ENCODE measurements around the gene GRB10.
"Not testable (repeated sequence)": the region's sequence is repeated elsewhere in the genome, so short reads cannot be mapped to it uniquely, and the experiment has no call there.

Gene GRB10

DNA sequence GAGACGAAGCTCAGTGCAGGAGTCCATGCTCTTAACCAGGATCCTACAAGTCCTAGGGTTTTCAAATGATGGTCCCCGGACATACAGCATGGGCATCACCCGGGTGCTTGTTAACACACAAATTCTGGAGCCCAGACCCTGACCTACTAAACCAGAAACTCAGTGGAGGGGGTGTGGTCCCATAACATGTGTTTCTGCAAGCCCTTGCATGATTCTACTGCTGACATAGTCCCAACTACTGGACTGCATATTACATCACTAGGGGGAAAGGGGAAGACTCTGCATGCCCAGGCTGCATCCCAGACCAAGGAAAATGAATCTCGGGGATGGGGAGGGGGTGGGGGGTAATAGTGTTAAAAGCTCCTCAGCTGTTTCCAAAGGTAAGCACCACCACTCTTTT lies 40.3 kb downstream of the GRB10 start:
- no peak for DNase-seq

GRCh38 chr7:50739744-50740435 lies 42.8 kb downstream of the GRB10 start:
- DNase-seq, result peak in 1 of 3 experiments; percentile 21

DNA sequence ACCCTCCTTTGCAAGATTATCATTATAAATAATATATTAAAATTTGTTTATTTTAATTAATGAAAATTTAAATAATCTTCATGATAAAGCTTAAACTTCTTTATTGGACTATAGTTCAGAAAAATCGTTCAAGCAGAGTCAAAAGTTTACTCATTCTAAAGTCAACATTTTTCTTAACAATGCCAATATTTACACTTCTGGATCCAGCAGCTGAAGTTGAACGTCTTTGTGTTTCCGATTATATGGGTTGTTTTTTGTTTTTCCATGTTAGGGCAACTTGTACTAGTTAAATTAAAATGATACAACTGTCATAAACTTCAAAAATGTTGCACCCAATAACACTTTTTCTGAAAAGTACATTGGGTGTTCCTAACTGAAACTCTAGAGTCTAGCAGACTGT lies 43.8 kb downstream of the GRB10 start:
- DNase-seq, result no peak

DNA sequence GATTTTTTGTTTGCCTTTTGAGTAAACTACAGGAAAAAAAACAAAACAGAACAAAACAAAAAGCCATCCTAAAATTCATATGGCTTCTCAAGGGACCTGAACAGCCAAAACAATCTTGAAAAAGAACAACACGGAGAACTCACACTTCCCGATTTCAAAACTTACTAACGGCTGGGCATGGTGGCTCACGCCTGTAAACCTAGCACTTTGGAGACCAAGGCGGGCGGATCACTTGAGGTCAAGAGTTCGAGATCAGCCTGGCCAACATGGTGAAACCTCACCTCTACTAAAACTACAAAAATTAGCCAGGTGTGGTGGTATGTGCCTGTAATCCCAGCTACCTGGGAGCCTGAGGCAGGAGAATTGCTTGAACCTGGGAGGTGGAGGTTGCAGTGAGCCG lies 46.9 kb downstream of the GRB10 start:
- DNase-seq, result not testable (repeated sequence)

GRCh38 chr7:50735333-50735732 lies 47.4 kb downstream of the GRB10 start:
- no peak for DNase-seq

- no peak for DNase-seq
These were observed 48.5 kb downstream of the GRB10 start for GRCh38 chr7:50734246-50734645.

DNA sequence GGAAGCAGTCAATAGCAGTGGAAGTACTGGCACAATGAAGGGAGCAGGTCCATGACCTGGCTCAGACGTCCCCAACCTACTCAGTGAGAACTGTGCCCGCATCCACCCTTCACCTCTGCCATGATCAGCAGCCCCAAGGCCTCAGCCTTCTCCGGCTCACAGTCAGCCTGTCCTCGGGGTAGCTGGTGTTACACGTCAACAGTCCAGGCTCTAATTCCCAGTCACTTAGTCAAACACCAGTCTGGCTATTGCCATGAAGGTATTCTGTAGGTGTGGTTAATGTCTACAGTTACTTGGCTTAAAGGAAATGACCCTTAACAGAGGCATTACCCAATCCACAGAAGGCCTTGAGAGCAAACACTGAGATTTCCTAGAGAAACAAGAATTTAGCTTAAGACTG lies 49.1 kb downstream of the GRB10 start:
- no peak for DNase-seq

DNA sequence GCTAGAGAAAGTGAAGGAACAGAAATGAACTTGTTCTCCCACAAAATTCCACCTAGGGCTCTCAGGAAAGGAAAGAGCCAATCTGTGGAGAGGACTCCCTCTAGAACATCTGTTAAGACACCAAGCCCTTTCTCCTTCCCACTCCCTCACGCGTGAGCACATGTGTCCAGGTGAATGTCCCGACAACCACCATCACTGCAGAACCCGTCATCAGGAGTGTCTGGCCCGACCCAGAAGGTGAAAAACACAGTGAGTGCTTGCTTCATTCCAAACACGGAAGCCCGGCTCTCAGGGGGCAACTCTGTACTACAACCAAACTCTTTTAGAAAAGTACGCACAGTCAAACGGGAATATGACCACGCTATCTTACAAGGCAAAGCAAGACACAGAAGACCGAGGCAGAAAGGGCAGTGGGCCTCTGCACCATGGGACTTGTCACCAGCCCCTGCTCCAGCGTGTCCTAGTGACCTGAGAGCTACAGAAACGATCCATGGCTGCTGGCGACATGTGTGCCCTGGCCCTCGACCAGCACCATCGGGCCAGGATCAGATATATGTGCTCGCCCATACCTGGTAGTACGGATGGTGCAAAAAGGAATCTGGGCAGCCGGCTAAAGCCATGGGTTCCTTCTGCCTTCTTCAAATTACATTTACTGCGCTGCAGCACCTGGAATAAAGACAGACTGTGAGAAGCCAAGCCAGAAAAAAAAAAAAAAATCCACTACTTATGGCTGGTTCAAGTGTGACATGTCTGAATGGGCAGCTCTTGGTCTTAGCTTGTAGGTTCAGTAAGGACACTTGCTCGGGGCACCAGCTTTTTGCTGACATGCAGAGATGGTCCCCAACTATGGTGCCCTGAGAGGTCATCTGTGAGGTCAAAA lies 50.8 kb downstream of the GRB10 start:
- DNase-seq, result no peak

- no peak for DNase-seq
These were observed 52.0 kb downstream of the GRB10 start for GRCh38 chr7:50730446-50731400.

- no peak for DNase-seq
These were observed 52.7 kb downstream of the GRB10 start for GRCh38 chr7:50729962-50730361.

DNA sequence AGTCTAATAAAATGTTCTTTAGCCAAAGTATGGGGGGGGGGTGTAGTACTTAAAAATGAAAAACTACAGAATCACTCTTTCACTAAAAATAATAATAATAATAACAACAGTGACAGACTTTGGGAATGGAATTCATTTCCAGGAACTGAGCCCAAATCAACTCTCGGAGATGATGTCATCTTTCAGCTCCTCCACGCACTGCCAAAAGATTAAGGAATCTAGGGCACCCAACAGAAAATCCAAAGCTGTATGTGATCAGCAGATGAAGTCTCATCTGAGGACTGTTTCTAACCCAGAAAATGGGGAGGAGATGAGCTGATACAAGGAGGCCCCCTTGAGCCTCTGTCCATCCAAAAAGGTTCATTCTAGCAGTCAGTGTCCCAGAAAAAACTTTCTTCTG lies 54.5 kb downstream of the GRB10 start:
- DNase-seq, result no peak

DNA sequence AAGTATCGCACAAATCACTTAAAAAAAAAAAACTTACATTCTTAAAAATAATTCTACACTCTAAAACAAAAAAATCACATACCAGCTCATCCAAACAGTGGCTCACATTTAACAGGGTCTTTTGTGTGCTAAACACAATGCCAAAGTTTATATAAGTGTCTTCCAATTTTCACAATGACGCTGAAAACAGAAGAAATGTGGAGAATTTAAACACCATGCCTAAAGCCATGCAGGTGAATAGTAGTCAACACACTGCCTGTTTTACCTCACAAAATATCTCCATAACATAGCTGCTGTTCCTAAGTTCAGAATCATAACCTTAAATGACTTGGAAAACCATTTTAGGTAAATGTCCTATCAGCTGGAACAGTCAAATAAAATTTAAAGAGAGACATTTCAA lies 55.0 kb downstream of the GRB10 start:
- DNase-seq, result no peak

DNA sequence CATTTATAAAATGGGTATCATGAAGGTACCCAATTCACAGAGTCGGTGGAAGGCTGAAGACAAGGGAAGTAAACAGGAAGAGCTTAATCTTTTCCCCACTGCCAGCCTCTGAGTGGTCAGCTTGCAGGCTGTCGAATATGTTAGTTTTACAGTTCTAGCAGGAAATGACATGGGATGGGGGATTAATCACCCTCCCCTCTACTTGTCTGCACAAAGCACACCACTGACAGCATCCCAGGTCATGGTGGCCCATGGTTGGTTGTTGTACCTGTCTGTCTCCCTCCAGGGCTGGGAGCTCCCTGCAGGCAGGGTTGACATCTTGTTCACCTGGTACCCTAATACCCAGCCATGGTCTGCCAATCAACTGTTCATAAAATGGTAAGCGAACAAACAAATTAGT lies 55.6 kb downstream of the GRB10 start:
- peak in 1 of 3 experiments; percentile 8 for DNase-seq

DNA sequence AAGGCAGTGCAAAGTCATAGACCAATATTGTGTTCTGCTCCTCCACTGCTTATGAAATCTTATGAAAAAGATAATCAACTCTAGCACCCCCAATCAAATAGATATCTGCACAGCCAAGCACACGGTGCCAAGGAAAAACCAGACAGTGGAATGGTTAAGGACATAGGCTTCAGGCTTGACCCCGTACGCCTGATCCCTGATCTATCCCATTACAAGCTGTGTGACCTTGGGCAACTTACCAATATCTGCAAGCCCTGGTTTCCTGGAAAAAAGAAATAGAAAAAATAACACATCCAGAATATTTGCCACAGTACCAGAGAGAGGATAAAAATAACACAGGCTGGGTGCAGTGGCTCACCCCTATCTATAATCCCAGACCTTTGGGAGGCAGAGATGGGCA lies 56.9 kb downstream of the GRB10 start:
- no peak for DNase-seq

DNA sequence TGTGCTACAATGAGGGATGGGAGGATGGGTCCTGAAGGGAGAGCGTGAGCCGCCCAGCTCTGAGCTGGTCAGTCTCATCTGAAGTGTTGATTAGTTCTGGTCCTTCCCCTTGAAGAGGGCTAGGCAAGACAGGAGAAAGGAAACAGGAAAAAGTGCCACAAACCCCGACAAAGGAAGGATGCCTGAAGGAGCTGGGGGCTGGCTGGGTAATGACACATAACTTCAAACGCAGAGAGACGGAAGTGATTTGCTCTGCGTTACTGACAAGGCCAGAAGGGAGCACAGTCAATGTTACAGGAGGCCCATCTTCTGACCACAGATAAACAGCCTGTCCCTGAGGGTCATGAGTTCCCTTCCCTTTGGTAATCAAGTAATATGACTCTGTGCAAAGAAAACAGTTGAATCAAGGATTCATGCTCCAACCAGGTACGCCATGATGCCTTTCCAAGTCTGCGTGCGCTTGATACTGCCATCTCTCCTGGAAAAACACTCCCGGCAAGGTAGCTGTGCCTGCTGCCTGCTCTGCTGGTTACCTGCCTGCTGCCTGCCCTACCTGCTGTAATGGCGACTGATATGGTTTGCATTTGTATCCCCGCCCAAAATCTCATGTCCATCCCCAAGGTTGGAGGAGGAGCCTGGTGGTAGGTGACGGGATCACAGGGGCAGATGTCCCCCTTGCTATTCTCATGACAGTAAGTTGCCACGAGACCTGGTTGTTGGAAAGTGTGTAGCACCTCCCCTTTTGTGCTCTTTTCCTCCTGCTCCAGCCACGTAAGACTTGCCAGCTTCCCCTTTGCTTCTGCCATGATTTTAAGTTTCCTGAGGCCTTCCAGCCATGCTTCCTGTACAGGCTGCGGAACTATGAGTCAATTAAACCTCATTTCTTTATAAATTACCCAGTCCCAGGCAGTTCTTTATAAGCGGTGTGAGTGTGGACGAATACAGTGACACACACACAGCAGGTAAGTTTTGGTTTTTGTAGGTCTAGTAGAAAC lies 57.9 kb downstream of the GRB10 start:
- no peak for DNase-seq

DNA sequence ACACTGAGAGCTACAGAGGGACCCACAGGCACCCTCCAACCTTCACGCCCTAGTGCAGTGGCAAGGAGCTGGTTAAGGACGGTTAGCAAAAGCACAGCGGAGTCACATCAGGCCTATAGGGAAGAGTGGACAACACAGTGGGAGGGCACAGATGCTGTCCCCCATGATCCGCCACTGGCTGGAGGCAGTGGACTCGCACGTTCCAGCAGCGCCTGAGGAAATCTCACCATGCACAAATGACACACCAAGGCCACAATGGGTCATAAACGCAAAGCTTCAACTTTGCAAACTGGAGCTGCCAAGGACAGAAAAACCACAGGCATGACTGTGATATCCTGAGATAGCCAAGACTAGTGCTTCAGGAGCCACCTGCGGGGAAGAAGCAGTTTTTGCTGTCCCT lies 58.8 kb downstream of the GRB10 start:
- no peak for DNase-seq

DNA sequence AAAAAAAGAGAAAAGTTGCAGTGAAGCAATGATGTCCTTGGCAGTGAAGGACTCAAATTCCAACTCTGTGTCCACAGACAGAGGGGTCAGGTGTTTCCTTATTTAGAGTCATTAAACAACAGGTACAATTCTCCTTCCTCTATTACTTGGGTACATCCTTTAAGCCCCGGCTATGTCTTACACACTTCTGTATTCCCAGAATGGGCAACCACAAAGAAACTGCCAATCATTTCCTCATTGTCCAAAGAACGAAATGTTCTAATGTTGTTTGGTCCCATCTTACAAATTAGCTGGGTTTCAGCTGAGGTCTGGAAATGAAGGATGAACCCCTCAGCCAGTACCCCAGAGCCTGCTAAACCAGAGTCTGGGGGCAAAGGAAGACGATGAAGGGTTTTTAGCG lies 59.5 kb downstream of the GRB10 start:
- no peak for DNase-seq

- DNase-seq, result no peak
These were observed 60.9 kb downstream of the GRB10 start for GRCh38 chr7:50721661-50722259.

- no peak for DNase-seq
These were observed 61.5 kb downstream of the GRB10 start for GRCh38 chr7:50721160-50721559.

- DNase-seq, result no peak
These were observed 62.4 kb downstream of the GRB10 start for GRCh38 chr7:50720295-50720694.

DNA sequence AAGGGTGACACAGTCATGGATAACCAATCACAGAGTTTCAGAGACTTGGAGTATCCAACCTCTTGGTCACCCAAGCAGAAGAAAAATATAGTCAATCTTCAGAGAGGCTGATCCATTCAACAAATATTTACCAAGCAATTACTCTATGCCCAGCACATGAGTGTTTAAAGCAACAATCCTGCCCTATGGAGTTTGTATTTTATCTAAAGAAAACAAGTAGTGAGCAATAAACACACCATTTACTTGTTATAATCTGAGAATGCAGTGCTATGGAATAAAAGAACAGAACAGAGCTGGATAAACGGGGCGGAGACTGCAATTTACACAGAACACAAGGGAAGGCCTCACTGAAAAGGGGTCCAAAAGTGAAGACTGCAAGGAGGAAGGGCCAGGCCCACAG lies 63.8 kb downstream of the GRB10 start:
- peak in 2 of 3 experiments; percentile 77 to 90 for DNase-seq
